ENCODE results near the gene TIMM44. TPM values are rescaled to one million over a fixed set of nuclear protein-coding genes. Genes with fewer than 3 reads are reported as not detected.

Gene TIMM44
- total and polyA plus RNA-seq, 4 donors = 25.5 to 74.8 (median 56.2) TPM

DNA sequence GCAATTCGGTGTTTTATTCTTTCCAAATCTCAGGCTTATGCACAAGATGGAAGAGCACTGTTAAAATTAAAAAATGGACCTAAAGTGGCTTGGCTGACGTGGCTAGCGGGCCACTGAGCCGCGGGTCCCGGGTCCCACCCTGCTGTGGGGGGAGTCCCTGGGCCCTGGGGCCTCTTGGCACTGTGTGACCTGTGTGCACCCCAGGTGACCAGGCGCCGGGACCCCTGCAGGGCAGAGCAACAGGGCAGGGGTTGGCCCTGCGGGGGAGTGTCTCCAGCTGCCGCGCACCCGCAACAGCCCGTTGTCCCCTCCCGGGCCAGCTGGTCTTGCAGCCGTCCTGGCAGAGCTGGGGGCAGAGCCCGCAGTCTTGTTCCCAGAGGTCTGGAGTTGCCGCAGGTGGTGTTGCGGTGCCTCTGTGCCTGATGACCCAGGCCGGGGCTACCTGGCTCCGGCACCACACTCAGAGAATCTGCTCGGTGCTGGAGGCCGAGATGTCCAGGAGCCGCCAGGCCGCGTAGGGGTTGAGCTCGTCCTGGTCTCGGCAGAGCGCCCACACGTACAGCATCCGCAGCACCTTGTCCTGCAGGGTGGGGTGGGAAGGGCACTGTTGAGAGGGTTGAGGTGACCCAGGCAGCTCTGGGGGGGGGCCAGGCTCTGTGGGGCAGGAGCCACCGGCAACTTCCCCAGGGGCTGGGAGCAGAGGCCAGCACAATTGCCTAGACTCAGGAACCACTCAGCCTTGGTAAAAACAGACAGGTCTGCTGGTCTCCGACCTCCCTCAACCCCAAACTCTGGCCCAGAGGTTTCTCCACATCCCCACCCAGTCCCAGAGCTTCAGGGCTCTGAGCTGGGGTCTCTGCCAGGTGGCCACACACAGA is 16.5 kb downstream of the TIMM44 start:
- no peaks in the 10 kb centered on the region for H3K27me3 ChIP-seq (ENCODE audit: control insufficient read depth, insufficient read depth, low read length)
- no peak for DNase-seq (ENCODE audit: low read depth in 4 of 6, low spot score in 6 of 6)
- 75% methylated on average over 32 of the region's 32 CpGs for WGBS (ENCODE audit: insufficient coverage)
- no peak overlapping the region for H3K27ac ChIP-seq (ENCODE audit: low read depth, low read length)
- H3K4me3 ChIP-seq (ENCODE audit: low read depth, low read length) = peak overlapping the region; percentile 52
- H3K4me1 ChIP-seq (ENCODE audit: control insufficient read depth, insufficient read depth, low read length) = peaks cover 69% of the 10 kb centered on the region
- H3K9me3 ChIP-seq (ENCODE audit: control insufficient read depth, insufficient read depth, low read length) = no peaks in the 10 kb centered on the region
- H3K36me3 ChIP-seq (ENCODE audit: control insufficient read depth, insufficient read depth, low read length) = peaks cover 80% of the 10 kb centered on the region

DNA sequence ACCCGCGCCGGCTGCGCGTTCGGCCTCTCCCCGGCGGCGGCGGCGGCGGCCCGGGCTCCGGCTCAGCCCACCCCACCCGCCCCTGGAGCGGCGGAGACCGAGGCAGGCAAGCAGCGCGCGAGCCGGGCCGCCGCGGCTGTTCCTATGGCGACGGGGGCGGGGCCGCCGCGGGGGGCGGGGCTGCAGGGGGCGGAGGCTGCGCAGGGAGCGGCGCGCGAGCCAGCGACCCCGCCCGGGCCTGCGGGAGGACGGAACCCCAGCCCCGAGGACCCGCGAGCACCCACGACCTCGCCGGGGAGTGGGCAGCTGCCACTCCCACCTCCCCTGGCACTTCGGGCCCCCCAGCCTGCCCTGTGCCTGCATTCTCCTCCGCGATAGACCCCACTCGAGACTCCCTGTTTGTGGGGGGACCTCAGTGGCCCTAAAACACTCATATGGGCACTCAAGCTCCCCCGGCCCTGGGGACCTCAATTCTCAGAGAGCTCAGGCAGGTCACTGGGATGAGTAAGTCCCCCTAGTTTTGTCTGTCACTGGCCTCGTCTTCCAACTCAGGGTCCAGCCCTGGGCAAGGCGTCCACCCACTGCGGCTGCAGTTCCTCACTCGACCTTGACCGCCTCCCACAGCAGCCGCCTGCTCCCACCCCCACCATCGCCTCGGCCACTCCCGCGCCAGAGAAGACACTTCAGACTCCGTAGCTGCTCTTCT is 17.3 kb downstream of the TIMM44 start, which contains the start of gene CTXN1:
Gene CTXN1, minus strand, starts transcription at position 115 of the 706 bp plus-strand sequence. CDS start 597 bp downstream, outside the sequence.
- Histone ChIP-seq H3K9me3 (ENCODE audit: control insufficient read depth, insufficient read depth, low read length) (no peaks in the 10 kb centered on the region), H3K36me3 (ENCODE audit: control insufficient read depth, insufficient read depth, low read length) (peaks cover 80% of the 10 kb centered on the region), H3K4me1 (ENCODE audit: control insufficient read depth, insufficient read depth, low read length) (peaks cover 74% of the 10 kb centered on the region), H3K27ac (ENCODE audit: low read depth, low read length) (peak within 1 kb of the TSS; percentile 29), H3K27me3 (ENCODE audit: control insufficient read depth, insufficient read depth, low read length) (no peaks in the 10 kb centered on the region), H3K4me3 (ENCODE audit: low read depth, low read length) (peak within 1 kb of the TSS; percentile 52)
- DNase-seq (ENCODE audit: low read depth in 4 of 6, low spot score in 6 of 6) = peak in 5 of 6 donors; percentile 63 to 90 (median 71)
- 2% methylated on average over 65 of the region's 65 CpGs for WGBS (ENCODE audit: insufficient coverage)

DNA sequence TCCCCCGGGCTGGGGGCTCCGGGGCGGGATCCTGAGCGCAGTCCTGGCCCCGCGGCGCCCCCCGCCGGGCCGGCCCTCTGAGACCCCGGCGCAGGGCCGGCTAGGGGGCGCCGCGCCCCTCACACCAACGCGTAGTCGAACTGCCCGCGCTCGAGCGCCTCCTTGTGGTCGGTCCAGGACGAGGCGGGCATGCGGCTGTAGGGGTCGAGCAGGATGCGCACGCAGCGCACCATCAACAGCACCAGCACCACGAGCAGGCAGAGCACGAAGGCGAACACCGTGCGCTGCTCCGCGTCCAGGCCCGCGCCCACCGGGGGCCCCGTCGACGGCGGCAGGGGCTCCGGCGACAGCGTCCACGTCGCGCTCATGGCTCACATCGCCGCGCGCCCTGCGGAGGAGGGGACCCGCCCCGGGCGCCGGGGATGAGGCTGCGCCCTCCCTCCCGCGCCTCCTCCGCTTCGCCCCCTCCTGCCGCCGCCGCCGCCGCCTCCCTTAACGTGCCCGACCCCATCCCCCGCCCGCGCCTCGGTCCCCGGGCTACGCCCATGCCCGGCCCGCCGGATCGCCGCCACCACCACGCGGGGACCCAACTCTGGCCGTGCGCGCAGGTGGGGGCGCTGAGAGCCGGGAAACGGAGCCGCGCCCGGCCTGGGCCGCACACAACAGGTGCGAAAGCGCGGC is 18.2 kb downstream of the TIMM44 start:
- Histone ChIP-seq H3K4me3 (ENCODE audit: low read depth, low read length) (no peak overlapping the region), H3K9me3 (ENCODE audit: control insufficient read depth, insufficient read depth, low read length) (no peaks in the 10 kb centered on the region), H3K27me3 (ENCODE audit: control insufficient read depth, insufficient read depth, low read length) (no peaks in the 10 kb centered on the region), H3K36me3 (ENCODE audit: control insufficient read depth, insufficient read depth, low read length) (peaks cover 72% of the 10 kb centered on the region), H3K4me1 (ENCODE audit: control insufficient read depth, insufficient read depth, low read length) (peaks cover 73% of the 10 kb centered on the region), H3K27ac (ENCODE audit: low read depth, low read length) (no peak overlapping the region)
- under 1% methylated on average over 98 of the region's 98 CpGs for WGBS (ENCODE audit: insufficient coverage)
- DNase-seq (ENCODE audit: low read depth in 4 of 6, low spot score in 6 of 6) = peak in 5 of 6 donors; percentile 69 to 95 (median 80)

DNA sequence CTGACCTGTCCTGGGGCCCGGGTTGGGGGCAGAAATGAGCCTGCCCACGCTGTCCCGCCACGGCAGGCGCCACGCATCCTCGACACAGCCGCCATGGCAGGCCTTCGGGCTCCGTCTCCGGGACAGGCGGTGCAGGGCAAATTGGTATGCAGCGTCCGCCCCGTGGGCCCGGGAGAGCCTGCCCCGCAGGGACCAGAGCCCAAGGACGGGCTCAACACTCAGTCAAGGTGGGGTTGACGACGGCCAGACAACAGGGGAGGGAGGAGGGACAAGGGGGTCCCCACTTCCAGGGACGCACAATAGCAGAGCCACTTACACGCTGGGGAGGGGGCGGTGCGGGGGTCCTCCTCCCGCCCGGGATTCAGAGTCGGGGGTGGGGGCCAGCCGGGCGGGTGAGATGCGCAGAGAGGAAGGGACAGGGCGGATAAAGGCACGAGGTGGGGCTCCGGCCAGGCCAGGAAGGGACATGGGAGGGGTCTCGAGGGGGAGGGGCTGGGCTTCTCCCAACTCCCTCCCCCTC is 18.8 kb downstream of the TIMM44 start:
- no peak overlapping the region for H3K27ac ChIP-seq (ENCODE audit: low read depth, low read length)
- H3K9me3 ChIP-seq (ENCODE audit: control insufficient read depth, insufficient read depth, low read length) = no peaks in the 10 kb centered on the region
- peaks cover 77% of the 10 kb centered on the region for H3K4me1 ChIP-seq (ENCODE audit: control insufficient read depth, insufficient read depth, low read length)
- H3K4me3 ChIP-seq (ENCODE audit: low read depth, low read length) = no peak overlapping the region
- no peak for DNase-seq (ENCODE audit: low read depth in 4 of 6, low spot score in 6 of 6)
- H3K27me3 ChIP-seq (ENCODE audit: control insufficient read depth, insufficient read depth, low read length) = peaks cover 2% of the 10 kb centered on the region
- 44% methylated on average over 20 of the region's 34 CpGs for WGBS (ENCODE audit: insufficient coverage)
- H3K36me3 ChIP-seq (ENCODE audit: control insufficient read depth, insufficient read depth, low read length) = peaks cover 67% of the 10 kb centered on the region

DNA sequence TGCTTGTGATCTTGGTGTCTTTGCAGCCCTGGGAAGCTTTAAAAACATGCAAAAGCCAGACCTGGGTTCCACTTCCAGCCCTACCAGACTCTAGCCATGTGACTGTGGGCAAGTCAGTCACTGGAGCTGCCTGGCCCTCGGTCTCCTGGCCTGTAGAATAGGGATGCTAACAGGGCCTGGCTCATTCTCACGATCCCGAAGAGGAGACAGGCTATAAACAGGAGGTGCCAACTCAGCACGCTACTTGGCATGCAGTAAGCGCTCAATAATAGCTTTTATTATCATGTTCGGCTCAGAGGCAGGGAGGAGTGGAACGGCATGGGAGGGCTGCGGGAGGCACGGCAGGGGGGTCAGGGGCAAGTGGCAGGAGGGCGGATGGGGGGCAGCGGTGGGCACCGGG is 19.2 kb downstream of the TIMM44 start:
- Histone ChIP-seq H3K27me3 (ENCODE audit: control insufficient read depth, insufficient read depth, low read length) (peaks cover 7% of the 10 kb centered on the region), H3K9me3 (ENCODE audit: control insufficient read depth, insufficient read depth, low read length) (no peaks in the 10 kb centered on the region), H3K27ac (ENCODE audit: low read depth, low read length) (no peak overlapping the region), H3K4me3 (ENCODE audit: low read depth, low read length) (no peak overlapping the region), H3K36me3 (ENCODE audit: control insufficient read depth, insufficient read depth, low read length) (peaks cover 62% of the 10 kb centered on the region), H3K4me1 (ENCODE audit: control insufficient read depth, insufficient read depth, low read length) (peaks cover 77% of the 10 kb centered on the region)
- 74% methylated on average over 11 of the region's 12 CpGs for WGBS (ENCODE audit: insufficient coverage)
- no peak for DNase-seq (ENCODE audit: low read depth in 4 of 6, low spot score in 6 of 6)

DNA sequence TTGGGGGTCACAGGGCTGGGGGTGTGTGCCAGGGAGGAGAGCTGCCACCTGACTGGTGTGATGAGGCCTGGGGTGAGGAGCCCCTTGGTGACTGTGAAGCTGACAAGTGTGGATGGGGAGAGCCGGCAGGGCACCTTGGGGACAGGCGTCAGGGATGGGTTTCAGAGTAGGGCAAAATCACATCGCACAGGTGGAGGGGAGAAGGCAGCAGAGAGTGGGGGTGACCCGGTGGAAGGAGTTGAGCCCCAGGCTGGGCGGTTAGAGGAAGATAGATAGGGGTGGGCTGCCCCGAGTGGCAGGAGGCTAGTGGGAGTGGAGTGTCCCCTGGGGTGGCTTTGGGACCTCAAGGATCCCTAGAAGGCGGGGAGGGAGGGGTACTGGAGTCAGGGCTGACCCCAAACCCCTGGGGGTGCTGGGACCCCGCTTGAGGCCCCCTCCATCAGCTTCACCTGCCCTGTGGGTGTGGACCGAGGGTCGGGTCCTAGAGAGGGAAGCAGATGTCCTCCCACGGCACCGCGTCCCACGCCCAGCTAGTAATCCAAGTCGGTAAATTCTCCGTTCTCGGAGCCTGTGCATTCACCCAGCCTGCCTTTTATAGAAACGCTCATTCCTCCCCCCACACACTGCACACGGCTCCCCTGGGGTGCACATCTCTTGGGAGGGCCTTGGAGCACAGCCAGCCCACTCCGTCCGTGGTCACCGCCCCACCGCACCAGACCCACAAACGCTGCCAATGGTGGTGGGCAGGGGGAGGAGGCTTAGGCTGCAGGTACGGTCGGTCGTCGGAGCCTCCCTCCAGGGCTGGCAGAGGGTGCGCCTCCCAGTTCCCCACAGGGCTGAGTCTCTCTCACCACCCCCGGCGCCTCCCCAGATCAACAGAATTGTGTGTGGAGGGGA is 19.9 kb downstream of the TIMM44 start:
- no peak for DNase-seq (ENCODE audit: low read depth in 4 of 6, low spot score in 6 of 6)
- Histone ChIP-seq H3K36me3 (ENCODE audit: control insufficient read depth, insufficient read depth, low read length) (peaks cover 58% of the 10 kb centered on the region), H3K27me3 (ENCODE audit: control insufficient read depth, insufficient read depth, low read length) (peaks cover 14% of the 10 kb centered on the region), H3K27ac (ENCODE audit: low read depth, low read length) (no peak overlapping the region), H3K9me3 (ENCODE audit: control insufficient read depth, insufficient read depth, low read length) (no peaks in the 10 kb centered on the region), H3K4me1 (ENCODE audit: control insufficient read depth, insufficient read depth, low read length) (peaks cover 79% of the 10 kb centered on the region), H3K4me3 (ENCODE audit: low read depth, low read length) (no peak overlapping the region)
- 76% methylated on average over 16 of the region's 31 CpGs for WGBS (ENCODE audit: insufficient coverage)

DNA sequence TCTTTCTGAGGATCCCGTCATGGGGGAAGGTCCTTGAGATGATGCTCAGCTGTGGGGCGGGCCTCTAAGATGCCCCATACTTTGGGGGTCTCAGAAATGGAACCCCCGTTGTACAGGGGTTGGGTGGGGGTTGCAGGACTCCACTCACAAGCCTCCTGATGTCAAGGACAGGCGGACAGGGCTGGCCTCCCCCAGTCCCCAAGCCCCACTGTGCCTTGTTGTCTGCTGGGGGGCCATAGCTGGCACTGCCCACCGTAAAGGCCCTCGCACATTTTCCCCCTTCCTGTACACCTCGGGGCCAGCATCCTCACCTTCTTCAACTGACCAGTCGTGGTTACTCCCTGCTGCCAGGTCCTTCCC is 20.6 kb downstream of the TIMM44 start:
- Histone ChIP-seq H3K4me3 (ENCODE audit: low read depth, low read length) (no peak overlapping the region), H3K9me3 (ENCODE audit: control insufficient read depth, insufficient read depth, low read length) (no peaks in the 10 kb centered on the region), H3K36me3 (ENCODE audit: control insufficient read depth, insufficient read depth, low read length) (peaks cover 52% of the 10 kb centered on the region), H3K4me1 (ENCODE audit: control insufficient read depth, insufficient read depth, low read length) (peaks cover 76% of the 10 kb centered on the region), H3K27ac (ENCODE audit: low read depth, low read length) (no peak overlapping the region), H3K27me3 (ENCODE audit: control insufficient read depth, insufficient read depth, low read length) (peaks cover 21% of the 10 kb centered on the region)
- DNase-seq (ENCODE audit: low read depth in 4 of 6, low spot score in 6 of 6) = no peak
- WGBS (ENCODE audit: insufficient coverage) = 100% methylated on average over 3 of the region's 8 CpGs

DNA sequence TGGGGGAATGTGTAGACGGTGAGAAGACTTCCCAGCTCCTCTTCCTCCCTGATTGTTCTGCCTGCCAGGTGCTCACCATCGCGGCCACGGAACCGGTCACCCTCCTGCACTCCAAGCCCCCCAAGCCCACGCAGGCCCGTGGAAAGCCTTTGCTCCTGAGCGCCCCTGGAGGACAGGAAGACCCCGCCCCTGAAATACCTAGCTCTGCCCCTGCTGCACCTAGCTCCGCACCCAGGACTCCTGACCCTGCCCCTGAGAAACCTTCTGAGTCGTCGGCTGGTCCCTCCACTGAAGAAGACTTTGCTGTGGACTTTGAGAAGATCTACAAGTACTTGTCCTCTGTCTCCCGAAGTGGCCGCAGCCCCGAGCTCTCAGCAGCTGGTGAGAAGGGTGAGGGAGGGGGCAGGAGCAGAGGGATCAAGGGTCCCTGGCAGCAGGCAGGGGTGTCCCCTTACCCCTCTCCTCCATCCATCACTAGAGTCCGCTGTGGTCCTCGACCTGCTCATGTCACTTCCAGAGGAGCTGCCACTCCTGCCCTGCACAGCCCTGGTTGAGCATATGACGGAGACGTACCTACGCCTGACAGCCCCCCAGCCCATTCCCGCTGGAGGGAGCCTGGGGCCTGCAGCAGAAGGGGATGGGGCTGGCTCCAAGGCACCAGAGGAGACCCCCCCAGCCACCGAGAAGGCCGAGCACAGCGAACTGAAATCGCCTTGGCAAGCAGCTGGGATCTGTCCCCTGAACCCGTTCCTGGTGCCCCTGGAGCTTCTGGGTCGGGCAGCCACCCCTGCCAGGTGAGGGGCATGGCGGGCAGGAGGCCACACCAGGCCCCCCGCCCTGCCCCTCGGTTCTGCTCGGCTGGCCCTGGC is 21.3 kb downstream of the TIMM44 start:
- peak overlapping the region; percentile 48 for H3K4me3 ChIP-seq (ENCODE audit: low read depth, low read length)
- 92% methylated on average over 20 of the region's 31 CpGs for WGBS (ENCODE audit: insufficient coverage)
- peaks cover 74% of the 10 kb centered on the region for H3K4me1 ChIP-seq (ENCODE audit: control insufficient read depth, insufficient read depth, low read length)
- no peak for DNase-seq (ENCODE audit: low read depth in 4 of 6, low spot score in 6 of 6)
- H3K27me3 ChIP-seq (ENCODE audit: control insufficient read depth, insufficient read depth, low read length) = peaks cover 25% of the 10 kb centered on the region
- H3K36me3 ChIP-seq (ENCODE audit: control insufficient read depth, insufficient read depth, low read length) = peaks cover 46% of the 10 kb centered on the region
- H3K27ac ChIP-seq (ENCODE audit: low read depth, low read length) = no peak overlapping the region
- H3K9me3 ChIP-seq (ENCODE audit: control insufficient read depth, insufficient read depth, low read length) = no peaks in the 10 kb centered on the region
